WI38 (cell line): ENCODE results near the gene SKI.

Experiments used
- H3K4me3 ChIP-seq: 2 replicates; pipeline ENCODE4 v1.5.1; 2011; ENCODE audit warnings: low read depth, mild to moderate bottlenecking, control low read depth, low read length
- CTCF ChIP-seq: IDR thresholded peaks from 2 replicates; pipeline ENCODE4 v1.5.1; 2012; ENCODE audit warnings: low read depth, mild to moderate bottlenecking, control low read depth, low read length

Gene SKI

DNA sequence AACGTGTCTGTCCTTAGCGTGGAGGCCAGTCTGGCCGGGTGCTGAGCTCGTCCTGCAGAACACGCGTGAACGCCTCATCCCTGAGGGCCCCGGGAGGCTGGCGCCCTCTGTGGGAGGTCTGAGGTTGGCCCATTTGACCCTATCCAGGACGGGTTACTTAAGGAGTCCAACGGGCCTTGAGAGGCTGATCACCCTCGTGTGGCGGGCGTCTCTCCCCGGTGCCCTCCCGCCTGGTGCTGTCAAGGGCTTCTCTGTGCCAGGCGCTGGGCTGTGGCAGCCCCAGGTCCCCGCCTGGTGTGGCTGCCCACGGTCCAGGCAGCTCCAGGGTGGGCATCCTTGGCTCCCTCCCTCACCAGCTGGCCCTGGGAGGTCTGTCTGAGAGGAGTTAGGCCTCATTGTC is 9.7 kb downstream of the SKI start:
- H3K4me3 ChIP-seq: no peak overlapping the region
- TF ChIP-seq CTCF: no peak

DNA sequence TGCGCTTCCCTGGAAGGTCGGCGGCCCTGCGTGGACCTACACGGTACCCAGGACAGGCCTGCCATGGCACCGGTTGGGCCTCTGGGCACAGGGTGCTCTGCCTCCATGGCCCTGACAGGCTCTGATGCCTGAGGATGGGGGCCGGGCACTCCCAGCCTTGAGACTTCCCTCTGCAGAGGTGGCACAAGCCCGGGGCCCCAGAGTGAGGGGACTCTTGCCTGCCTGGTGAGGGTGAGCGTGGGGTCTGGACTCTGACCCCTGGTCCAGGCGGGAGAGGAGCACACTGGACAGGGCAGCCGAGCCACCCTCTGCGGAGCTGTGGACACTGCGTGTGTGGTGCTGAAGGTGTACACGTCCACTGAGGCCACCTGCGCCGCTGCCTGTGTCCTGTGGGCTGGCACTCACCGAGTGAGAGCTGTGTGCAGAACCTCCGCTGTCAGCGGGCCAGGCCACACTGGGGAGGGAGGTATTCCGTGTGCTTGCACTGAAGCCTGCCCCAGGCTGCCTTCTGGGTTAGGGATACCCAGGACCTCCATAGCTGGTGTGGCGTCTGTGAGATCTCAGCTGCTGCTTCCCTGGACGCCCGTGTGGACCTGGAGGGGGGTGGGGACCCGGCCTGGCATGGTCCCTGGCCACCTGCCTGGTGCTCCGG is 10.4 kb downstream of the SKI start:
- no peak for TF ChIP-seq CTCF
- H3K4me3 ChIP-seq: no peak overlapping the region

DNA sequence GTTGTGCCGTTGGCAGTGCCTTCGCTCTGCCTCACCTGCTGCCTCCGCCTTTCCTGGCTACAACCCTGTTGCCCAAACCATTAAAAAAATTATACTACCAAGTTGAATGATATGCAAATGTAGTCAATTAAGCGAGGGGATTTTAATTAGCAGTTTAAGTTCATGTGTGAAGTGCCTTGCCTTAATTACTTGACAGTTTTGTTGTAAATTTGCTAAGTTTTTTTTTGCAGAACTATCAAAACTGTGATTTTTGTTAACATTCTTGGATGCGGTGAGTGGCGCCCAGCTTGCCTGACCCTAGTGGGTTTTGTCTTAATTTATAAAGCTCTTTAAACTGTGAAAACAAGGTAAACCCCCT is 10.9 kb downstream of the SKI start:
- no peak overlapping the region for H3K4me3 ChIP-seq
- no peak for TF ChIP-seq CTCF

GRCh38 chr1:2239384-2239985 is 11.4 kb downstream of the SKI start:
- no peak overlapping the region for H3K4me3 ChIP-seq
- no peak for TF ChIP-seq CTCF

- no peak overlapping the region for H3K4me3 ChIP-seq
- TF ChIP-seq CTCF: no peak
These were observed 12.4 kb downstream of the SKI start for GRCh38 chr1:2240270-2241156.

- H3K4me3 ChIP-seq: no peak overlapping the region
- no peak for TF ChIP-seq CTCF
These were observed 13.7 kb downstream of the SKI start for GRCh38 chr1:2241820-2242219.
